Endometrial microvascular endothelial cells (primary cell): ENCODE results near the gene PRPF4. TPM values are rescaled to one million over a fixed set of nuclear protein-coding genes. Genes with fewer than 3 reads are reported as not detected.

Experiments
- total RNA-seq: library from RNA; depleted of rRNA; stranded (reverse); fragments of >200 nt; gene quantifications from one replicate; pipeline ENCODE4 v1.2.3, GENCODE V29; 2015; ENCODE audit errors: inconsistent ontology term

The PRPF4 gene
- total RNA-seq, 1 donor from 2014 or later: 33.1 TPM

Other genes with a start within 250 kb of the PRPF4 start
- gene ZFP37, start 218.9 kb upstream of the PRPF4 start, total RNA-seq: 0.84 TPM
- 4.4 TPM for gene SLC31A2, start 124.7 kb upstream of the PRPF4 start, total RNA-seq
- gene FKBP15, start 54.4 kb upstream of the PRPF4 start, total RNA-seq: 21.1 TPM
- gene SLC31A1, start 54.1 kb upstream of the PRPF4 start, total RNA-seq: 17.2 TPM
- 38.0 TPM for gene CDC26, start 86 bp upstream of the PRPF4 start, total RNA-seq
- gene RNF183, start 27.7 kb downstream of the PRPF4 start, total RNA-seq: not detected
- not detected for gene WDR31, start 64.6 kb downstream of the PRPF4 start, total RNA-seq
- not detected for gene BSPRY, start 73.9 kb downstream of the PRPF4 start, total RNA-seq
- 5.9 TPM for gene HDHD3, start 101.3 kb downstream of the PRPF4 start, total RNA-seq
- gene ALAD, start 125.6 kb downstream of the PRPF4 start, total RNA-seq: 9.6 TPM
- gene POLE3, start 135.0 kb downstream of the PRPF4 start, total RNA-seq: 78.8 TPM
- 0.09 TPM for gene C9orf43, start 135.1 kb downstream of the PRPF4 start, total RNA-seq
- 106 TPM for gene RGS3, start 188.1 kb downstream of the PRPF4 start, total RNA-seq